SU-DHL-6 (cell line): ENCODE results near the gene PTPRN2.

ENCODE experiments used
- H2AFZ ChIP-seq: fragments of 200-600 bp; sonication (generic); 2 replicates; pipeline ENCODE4 v1.6.1; 2014; ENCODE audit warnings: low read depth, mild to moderate bottlenecking, moderate library complexity, mixed read lengths, antibody characterized with exemption, low read length; ENCODE audit not compliant: severe bottlenecking
- H3F3A ChIP-seq: fragments of 200-600 bp; shearing (Covaris generic); 2 replicates; pipeline ENCODE4 v1.6.0; 2016; ENCODE audit warnings: antibody characterized with exemption, mild to moderate bottlenecking; ENCODE audit not compliant: insufficient read depth
- H3K27ac ChIP-seq: fragments of 200-600 bp; sonication (generic); 2 replicates; pipeline ENCODE4 v1.5.1; 2016; ENCODE audit warnings: low read depth, mild to moderate bottlenecking, low read length, moderate library complexity, mixed read lengths
- H3K27me3 ChIP-seq: fragments of 200-600 bp; sonication (generic), shearing (Covaris generic); 2 replicates; pipeline ENCODE4 v1.6.0; 2014; ENCODE audit warnings: mild to moderate bottlenecking, low read length
- H3K36me3 ChIP-seq: fragments of 200-600 bp; sonication (generic); 2 replicates; pipeline ENCODE4 v1.6.1; 2014; ENCODE audit warnings: mild to moderate bottlenecking, low read length, mixed read lengths
- H3K4me2 ChIP-seq: fragments of 300-600, 200-600 bp; shearing (Covaris generic), sonication (generic); 2 replicates; pipeline ENCODE4 v1.6.0; 2014; ENCODE audit warnings: low read length, low read depth, mild to moderate bottlenecking; ENCODE audit not compliant: poor library complexity, severe bottlenecking
- H3K4me3 ChIP-seq: fragments of 200-600 bp; sonication (generic); 2 replicates; pipeline ENCODE4 v1.5.1; 2014; ENCODE audit warnings: antibody characterized with exemption, low read length, mild to moderate bottlenecking, mixed read lengths; ENCODE audit not compliant: insufficient read depth, poor library complexity, severe bottlenecking
- H3K79me2 ChIP-seq: fragments of 200-600 bp; sonication (generic); 2 replicates; pipeline ENCODE4 v1.6.1; 2014; ENCODE audit warnings: mild to moderate bottlenecking, low read length, moderate library complexity; ENCODE audit not compliant: insufficient read depth
- H3K9ac ChIP-seq: fragments of 200-600 bp; sonication (generic); 2 replicates; pipeline ENCODE4 v1.7.0; 2014; ENCODE audit warnings: mild to moderate bottlenecking, low read length
- H3K9me2 ChIP-seq: fragments of 200-600 bp; sonication (generic); replicated peaks from 2 replicates; pipeline ENCODE4 v1.6.1; 2014; ENCODE audit warnings: low read length; ENCODE audit not compliant: insufficient read depth
- H3K9me3 ChIP-seq: fragments of 200-600 bp; sonication (generic); 2 replicates; pipeline ENCODE4 v1.6.1; 2014; ENCODE audit warnings: low read length, mixed read lengths; ENCODE audit not compliant: insufficient read depth
- H4K20me1 ChIP-seq: fragments of 200-600 bp; sonication (generic); 2 replicates; pipeline ENCODE4 v1.6.1; 2014; ENCODE audit warnings: low read depth, mild to moderate bottlenecking, antibody characterized with exemption, low read length, moderate library complexity, mixed read lengths
- CTCF ChIP-seq: fragments of 200-600 bp; sonication (generic); IDR thresholded peaks from one replicate; pipeline ENCODE4 v1.5.1; 2017; ENCODE audit warnings: antibody characterized with exemption, mild to moderate bottlenecking, low read length, moderate library complexity; ENCODE audit not compliant: insufficient read depth, poor library complexity, severe bottlenecking
- EZH2phosphoT487 ChIP-seq: fragments of 200-600 bp; sonication (generic), shearing (Covaris generic); conservative IDR thresholded peaks from 2 replicates; pipeline ENCODE4 v1.6.1; 2018; ENCODE audit warnings: mild to moderate bottlenecking, antibody characterized with exemption, low read length, moderate library complexity, mixed read lengths

The PTPRN2 gene

GRCh38 chr7:158372400-158373342 lies 215.0 kb downstream of the PTPRN2 start:
- Histone ChIP-seq H3K4me2 (no peak overlapping the region), H2AFZ (no peak overlapping the region), H3K79me2 (no peaks in the 10 kb centered on the region), H3K9ac (no peak overlapping the region), H3K9me2 (no peaks in the 10 kb centered on the region), H3K4me3 (no peak overlapping the region), H3F3A (no peaks in the 10 kb centered on the region), H4K20me1 (no peaks in the 10 kb centered on the region), H3K36me3 (no peaks in the 10 kb centered on the region), H3K9me3 (no peaks in the 10 kb centered on the region), H3K27me3 (no peaks in the 10 kb centered on the region), H3K27ac (no peak overlapping the region)
- TF ChIP-seq CTCF, result no peak
- TF ChIP-seq EZH2phosphoT487, result no peak

- Histone ChIP-seq H3K79me2 (no peaks in the 10 kb centered on the region), H4K20me1 (no peaks in the 10 kb centered on the region), H3K9me3 (no peaks in the 10 kb centered on the region), H3K9ac (no peak overlapping the region), H3K27ac (no peak overlapping the region), H3K9me2 (no peaks in the 10 kb centered on the region), H2AFZ (no peak overlapping the region), H3K27me3 (no peaks in the 10 kb centered on the region), H3K4me2 (no peak overlapping the region), H3K4me3 (no peak overlapping the region), H3F3A (no peaks in the 10 kb centered on the region), H3K36me3 (no peaks in the 10 kb centered on the region)
- TF ChIP-seq EZH2phosphoT487 (no peak), CTCF (no peak)
These were observed 215.8 kb downstream of the PTPRN2 start for GRCh38 chr7:158371856-158372255.

GRCh38 chr7:158369866-158370265 lies 217.8 kb downstream of the PTPRN2 start:
- Histone ChIP-seq H3K27ac (no peak overlapping the region), H3F3A (no peaks in the 10 kb centered on the region), H3K4me3 (no peak overlapping the region), H3K9me3 (no peaks in the 10 kb centered on the region), H3K4me2 (no peak overlapping the region), H3K9me2 (no peaks in the 10 kb centered on the region), H3K36me3 (no peaks in the 10 kb centered on the region), H3K79me2 (no peaks in the 10 kb centered on the region), H4K20me1 (no peaks in the 10 kb centered on the region), H2AFZ (no peak overlapping the region), H3K27me3 (no peaks in the 10 kb centered on the region), H3K9ac (no peak overlapping the region)
- TF ChIP-seq EZH2phosphoT487 (no peak), CTCF (no peak)
